Measurements from ENCODE around the gene IP6K3.

- no peak for TF ChIP-seq CTCF (IDR thresholded peaks at IDR 0.05)
- no peak for TF ChIP-seq POLR2A (IDR thresholded peaks at IDR 0.05)
These were observed 37.2 kb upstream of the IP6K3 start for GRCh38 chr6:33783781-33784520.

All from heart left ventricle (tissue), 13 donors.